ENCODE measurements around the gene SH2D2A.
"Not testable (repeated sequence)": the region's sequence is repeated elsewhere in the genome, so short reads cannot be mapped to it uniquely, and the experiment has no call there.

SH2D2A gene

GRCh38 chr1:156767101-156767878 lies 49.4 kb downstream of the SH2D2A start, which contains the start of gene PRCC:
Gene PRCC, plus strand, starts transcription at chr1:156767535. Its CDS starts 237 bp downstream, at chr1:156767772.
- peak; percentile 99 for DNase-seq

- DNase-seq: peak; percentile 28
Measured at GRCh38 chr1:156766298-156767100, 50.1 kb downstream of the SH2D2A start.

- no peak for DNase-seq
Measured at GRCh38 chr1:156765666-156766065, 51.0 kb downstream of the SH2D2A start.

GRCh38 chr1:156765136-156765535 lies 51.5 kb downstream of the SH2D2A start:
- DNase-seq: not testable (repeated sequence)

GRCh38 chr1:156760796-156761104 lies 55.9 kb downstream of the SH2D2A start:
- DNase-seq: no peak

- no peak for DNase-seq
Measured at GRCh38 chr1:156760092-156760795, 56.4 kb downstream of the SH2D2A start.

GRCh38 chr1:156757572-156758253 lies 58.9 kb downstream of the SH2D2A start:
- not testable (repeated sequence) for DNase-seq

- no peak for DNase-seq
Measured at GRCh38 chr1:156756355-156756754, 60.3 kb downstream of the SH2D2A start.

Data from RPMI8226 (cell line).